ENCODE data around the gene MBOAT2. TPM values are rescaled to one million over a fixed set of nuclear protein-coding genes. Genes with fewer than 3 reads are reported as not detected.

MBOAT2 gene
- total RNA-seq, 2 donors from 2014 or later, result 6.7 to 13.5 TPM

- ATAC-seq, result no peak
These were observed 147.3 kb downstream of the MBOAT2 start for GRCh38 chr2:8856176-8856575.

GRCh38 chr2:8855010-8855409 is 148.5 kb downstream of the MBOAT2 start:
- Histone ChIP-seq H3K36me3 (replicated peaks in 1 of 2; ENCODE audit: insufficient read depth in 1 of 2, low read depth in 2 of 2) (no peaks in the 10 kb centered on the region), H3K27me3 (no peaks in the 10 kb centered on the region), H3K9me3 (no peaks in the 10 kb centered on the region), H3K4me1 (no peaks in the 10 kb centered on the region), H3K4me3 (no peak overlapping the region), H3K27ac (no peak overlapping the region)
- 79 to 93% methylated on average over 3 of the region's 3 CpGs for WGBS, 2 donors
- intact Hi-C loops (cut with DNase I), result no loop called here
- TF ChIP-seq POLR2A (IDR thresholded peaks at IDR 0.05), result no peak
- no peak for TF ChIP-seq CTCF (IDR thresholded peaks at IDR 0.05)
- DNase-seq (no peak), ATAC-seq (no peak)

More at GRCh38 chr2:8856176-8856575, 147.3 kb downstream of the MBOAT2 start:
- no peak for TF ChIP-seq POLR2A (IDR thresholded peaks at IDR 0.05)
- no peak for TF ChIP-seq CTCF (IDR thresholded peaks at IDR 0.05)
- Histone ChIP-seq H3K27ac (no peak overlapping the region), H3K4me3 (no peak overlapping the region), H3K36me3 (replicated peaks in 1 of 2; ENCODE audit: insufficient read depth in 1 of 2, low read depth in 2 of 2) (no peaks in the 10 kb centered on the region), H3K9me3 (no peaks in the 10 kb centered on the region), H3K4me1 (no peaks in the 10 kb centered on the region), H3K27me3 (no peaks in the 10 kb centered on the region)
- intact Hi-C loops (cut with DNase I), result no loop called here
- DNase-seq, result no peak
- WGBS, 2 donors, result 74 to 75% methylated on average over 2 of the region's 2 CpGs

- no peaks in the 10 kb centered on the region for H3K9me3 ChIP-seq
- no peaks in the 10 kb centered on the region for H3K36me3 ChIP-seq (replicated peaks in 1 of 2; ENCODE audit: insufficient read depth in 1 of 2, low read depth in 2 of 2)
- H3K4me3 ChIP-seq, result no peak overlapping the region
- H3K4me1 ChIP-seq, result no peaks in the 10 kb centered on the region
- ATAC-seq, result no peak
- H3K27ac ChIP-seq, result no peak overlapping the region
- TF ChIP-seq POLR2A (IDR thresholded peaks at IDR 0.05), result no peak
- no peak for TF ChIP-seq CTCF (IDR thresholded peaks at IDR 0.05)
- H3K27me3 ChIP-seq, result no peaks in the 10 kb centered on the region
- no peak for DNase-seq
- WGBS, 2 donors, result 84 to 85% methylated on average over 4 of the region's 4 CpGs
- intact Hi-C loops (cut with DNase I), result no loop called here
These were observed 150.1 kb downstream of the MBOAT2 start for GRCh38 chr2:8853426-8853825.

- Histone ChIP-seq H3K36me3 (replicated peaks in 1 of 2; ENCODE audit: insufficient read depth in 1 of 2, low read depth in 2 of 2) (no peaks in the 10 kb centered on the region), H3K4me1 (no peaks in the 10 kb centered on the region), H3K4me3 (no peak overlapping the region), H3K27me3 (no peaks in the 10 kb centered on the region), H3K27ac (no peak overlapping the region), H3K9me3 (no peaks in the 10 kb centered on the region)
- DNase-seq, result no peak
- 79% methylated on average over 10 of the region's 10 CpGs for WGBS, 2 donors
- intact Hi-C loops (cut with DNase I), result no loop called here
- no peak for TF ChIP-seq POLR2A (IDR thresholded peaks at IDR 0.05)
- TF ChIP-seq CTCF (IDR thresholded peaks at IDR 0.05), result no peak
- no peak for ATAC-seq
These were observed 151.5 kb downstream of the MBOAT2 start for GRCh38 chr2:8851811-8852560.

Data from body of pancreas (tissue), 4 donors.